GM23248 (cell line): Measurements from ENCODE around the gene ATE1.
"Not testable (repeated sequence)": the region's sequence is repeated elsewhere in the genome, so short reads cannot be mapped to it uniquely, and the experiment has no call there.

Source experiments
- EZH2 ChIP-seq: fragments of 200-600 bp; sonication (generic); IDR thresholded peaks from 2 replicates; pipeline ENCODE4 v1.6.1; 2018; ENCODE audit warnings: antibody characterized with exemption, mild to moderate bottlenecking; ENCODE audit not compliant: insufficient read depth, poor library complexity, severe bottlenecking
- EZH2phosphoT487 ChIP-seq: fragments of 200-600 bp; sonication (generic); IDR thresholded peaks from 2 replicates; pipeline ENCODE4 v1.6.1; 2018; ENCODE audit warnings: antibody characterized with exemption, moderate library complexity, mild to moderate bottlenecking, low read depth; ENCODE audit not compliant: insufficient read depth

GRCh38 chr10:121918800-121919199, 9.0 kb downstream of the ATE1 start:
- not testable (repeated sequence) for TF ChIP-seq EZH2, EZH2phosphoT487
